ENCODE measurements around the gene RND1.

Gene RND1

DNA sequence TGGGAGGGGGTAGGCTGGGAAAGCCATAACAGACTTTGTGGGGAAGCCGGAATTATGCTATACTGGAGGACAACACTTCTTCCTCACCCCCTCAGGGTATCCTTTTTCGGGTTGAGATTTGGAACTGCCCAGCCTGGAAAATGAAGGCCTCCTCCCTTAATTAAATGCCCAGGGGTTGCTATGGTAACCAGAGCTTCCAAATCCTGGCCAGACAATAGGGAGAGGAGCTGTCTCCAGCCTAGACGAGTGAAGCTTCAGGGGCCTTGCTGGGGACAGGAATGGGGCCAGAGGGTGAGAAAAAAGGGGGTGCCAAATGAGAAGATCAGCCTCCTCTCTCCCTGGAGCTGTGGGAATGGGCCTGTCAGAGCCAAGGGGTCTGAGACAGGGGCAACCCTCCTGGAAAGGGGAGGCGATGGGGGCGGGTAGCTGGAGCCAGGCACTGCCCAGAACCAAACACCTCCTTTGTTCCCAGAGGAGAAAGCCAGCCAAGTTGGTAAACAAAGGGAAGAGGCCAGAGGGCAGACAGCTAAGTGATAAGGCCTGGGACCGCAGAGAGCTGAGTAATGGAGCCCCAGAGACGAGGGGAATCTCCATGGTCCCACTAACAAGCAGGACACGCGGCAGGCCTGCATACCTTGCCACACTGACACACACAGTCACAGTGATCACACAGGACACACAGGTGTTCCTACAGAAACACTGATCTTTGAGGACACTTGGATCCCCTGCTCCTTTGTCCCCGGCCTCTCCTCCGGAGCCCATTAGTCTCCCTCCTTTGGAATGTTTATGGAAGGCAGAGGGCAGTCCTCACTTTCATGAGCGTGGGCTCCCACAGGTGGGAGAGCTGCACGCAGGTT lies 17.9 kb upstream of the RND1 start:
- no peaks in the 10 kb centered on the region for H3K9me3 ChIP-seq (ENCODE audit: severe bottlenecking)
- no peaks in the 10 kb centered on the region for H3K27me3 ChIP-seq (ENCODE audit: insufficient read depth, low read depth, severe bottlenecking)
- H3K4me3 ChIP-seq (ENCODE audit: low read depth, low read length): no peak overlapping the region
- no peak for DNase-seq
- H3K27ac ChIP-seq: no peak overlapping the region
- TF ChIP-seq, protein P1, sequence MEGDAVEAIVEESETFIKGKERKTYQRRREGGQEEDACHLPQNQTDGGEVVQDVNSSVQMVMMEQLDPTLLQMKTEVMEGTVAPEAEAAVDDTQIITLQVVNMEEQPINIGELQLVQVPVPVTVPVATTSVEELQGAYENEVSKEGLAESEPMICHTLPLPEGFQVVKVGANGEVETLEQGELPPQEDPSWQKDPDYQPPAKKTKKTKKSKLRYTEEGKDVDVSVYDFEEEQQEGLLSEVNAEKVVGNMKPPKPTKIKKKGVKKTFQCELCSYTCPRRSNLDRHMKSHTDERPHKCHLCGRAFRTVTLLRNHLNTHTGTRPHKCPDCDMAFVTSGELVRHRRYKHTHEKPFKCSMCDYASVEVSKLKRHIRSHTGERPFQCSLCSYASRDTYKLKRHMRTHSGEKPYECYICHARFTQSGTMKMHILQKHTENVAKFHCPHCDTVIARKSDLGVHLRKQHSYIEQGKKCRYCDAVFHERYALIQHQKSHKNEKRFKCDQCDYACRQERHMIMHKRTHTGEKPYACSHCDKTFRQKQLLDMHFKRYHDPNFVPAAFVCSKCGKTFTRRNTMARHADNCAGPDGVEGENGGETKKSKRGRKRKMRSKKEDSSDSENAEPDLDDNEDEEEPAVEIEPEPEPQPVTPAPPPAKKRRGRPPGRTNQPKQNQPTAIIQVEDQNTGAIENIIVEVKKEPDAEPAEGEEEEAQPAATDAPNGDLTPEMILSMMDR (IDR thresholded peaks at IDR 0.05; ENCODE audit: low read depth, low read length): no peak
- H3K36me3 ChIP-seq: no peaks in the 10 kb centered on the region

DNA sequence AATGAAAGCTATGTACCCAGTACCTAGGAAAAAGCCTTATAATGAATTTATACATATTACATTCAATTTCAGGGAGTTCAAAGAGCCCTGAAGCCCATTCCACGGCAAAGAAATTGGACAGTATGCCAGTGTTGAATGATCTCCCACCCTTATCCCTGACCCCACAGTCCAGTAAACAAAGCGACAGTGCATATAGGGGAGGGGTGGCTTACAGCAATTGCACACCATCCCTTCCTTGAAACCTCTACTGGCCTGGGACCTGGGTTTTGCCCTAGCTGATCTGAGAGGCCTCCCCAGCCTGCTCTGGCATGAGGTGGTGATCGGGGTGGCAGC lies 17.3 kb upstream of the RND1 start:
- H3K9me3 ChIP-seq (ENCODE audit: severe bottlenecking): no peaks in the 10 kb centered on the region
- H3K36me3 ChIP-seq: no peaks in the 10 kb centered on the region
- no peak for DNase-seq
- no peak overlapping the region for H3K27ac ChIP-seq
- no peaks in the 10 kb centered on the region for H3K27me3 ChIP-seq (ENCODE audit: insufficient read depth, low read depth, severe bottlenecking)
- H3K4me3 ChIP-seq (ENCODE audit: low read depth, low read length): no peak overlapping the region
- TF ChIP-seq, protein P1 (IDR thresholded peaks at IDR 0.05; ENCODE audit: low read depth, low read length): no peak

DNA sequence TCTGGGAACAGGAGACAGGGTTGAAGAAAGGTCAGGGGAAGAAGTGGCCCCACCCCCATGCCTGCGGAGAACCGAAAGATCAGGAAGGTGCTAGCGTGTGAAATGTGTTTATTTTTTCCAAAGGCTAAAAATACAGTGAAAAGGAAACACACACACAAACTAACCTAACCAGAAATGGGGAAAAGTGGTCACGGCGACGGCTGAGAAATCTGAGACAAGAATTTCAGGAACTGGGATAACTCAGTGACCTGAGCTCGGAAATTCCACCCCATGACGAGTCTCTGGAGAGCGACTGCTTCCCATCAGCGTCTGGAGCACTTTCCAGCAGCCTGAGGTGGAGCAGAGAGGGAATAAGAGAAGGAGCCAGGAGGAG lies 16.6 kb upstream of the RND1 start:
- H3K36me3 ChIP-seq: no peaks in the 10 kb centered on the region
- TF ChIP-seq, protein P1 (IDR thresholded peaks at IDR 0.05; ENCODE audit: low read depth, low read length): no peak
- no peaks in the 10 kb centered on the region for H3K27me3 ChIP-seq (ENCODE audit: insufficient read depth, low read depth, severe bottlenecking)
- H3K9me3 ChIP-seq (ENCODE audit: severe bottlenecking): no peaks in the 10 kb centered on the region
- DNase-seq: no peak
- no peak overlapping the region for H3K27ac ChIP-seq
- no peak overlapping the region for H3K4me3 ChIP-seq (ENCODE audit: low read depth, low read length)

DNA sequence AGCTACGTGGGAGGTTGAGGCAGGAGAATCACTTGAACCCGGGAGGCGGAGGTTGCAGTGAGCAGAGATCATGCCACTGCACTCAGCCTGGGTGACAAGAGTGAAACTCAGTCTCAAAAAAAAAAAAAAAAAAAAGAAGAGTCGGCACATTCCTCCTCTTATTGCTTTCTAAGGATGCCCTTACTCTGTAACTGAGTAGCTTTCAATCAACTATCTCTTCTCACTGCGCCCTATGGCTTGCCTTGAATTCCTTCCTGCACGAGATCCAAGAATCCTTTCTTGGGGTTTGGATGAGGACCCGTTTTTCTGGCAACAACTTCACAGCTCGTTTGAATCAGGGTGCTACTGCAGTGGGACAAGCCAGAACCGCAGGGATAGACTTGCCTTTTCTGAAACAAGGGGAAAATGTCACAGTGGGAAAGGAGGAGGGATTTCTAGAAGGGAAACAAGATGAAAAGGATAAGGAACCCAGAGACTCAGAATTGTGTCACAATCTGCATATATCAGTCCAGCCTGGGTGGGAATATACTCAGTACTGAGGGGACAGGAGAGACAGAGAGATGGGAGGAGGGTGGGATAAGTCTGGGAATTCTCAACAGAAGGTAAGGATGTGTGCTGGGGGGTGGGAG lies 16.1 kb upstream of the RND1 start:
- Histone ChIP-seq H3K27ac (no peak overlapping the region), H3K9me3 (ENCODE audit: severe bottlenecking) (no peaks in the 10 kb centered on the region), H3K36me3 (no peaks in the 10 kb centered on the region), H3K4me3 (ENCODE audit: low read depth, low read length) (no peak overlapping the region), H3K27me3 (ENCODE audit: insufficient read depth, low read depth, severe bottlenecking) (no peaks in the 10 kb centered on the region)
- TF ChIP-seq, protein P1 (IDR thresholded peaks at IDR 0.05; ENCODE audit: low read depth, low read length): no peak
- DNase-seq: no peak

DNA sequence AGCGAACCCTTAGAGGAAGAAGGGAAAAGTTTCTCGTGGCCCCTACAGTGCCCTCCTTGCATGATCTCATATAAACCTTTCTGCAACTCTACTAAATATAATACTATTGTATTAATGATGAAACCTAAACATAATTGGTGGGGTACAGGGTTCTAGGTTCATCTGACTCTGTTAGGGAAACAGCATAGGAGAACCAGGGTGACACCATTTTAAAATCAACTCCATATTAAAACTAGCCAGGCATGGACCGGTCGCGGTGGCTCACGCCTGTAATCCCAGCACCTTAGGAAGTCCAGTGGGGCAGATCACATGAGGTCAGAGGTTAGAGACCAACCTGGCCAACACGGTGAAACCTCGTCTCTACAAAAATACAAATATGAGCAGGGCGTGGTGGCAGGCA lies 15.0 kb upstream of the RND1 start:
- no peak overlapping the region for H3K27ac ChIP-seq
- no peak overlapping the region for H3K4me3 ChIP-seq (ENCODE audit: low read depth, low read length)
- no peaks in the 10 kb centered on the region for H3K27me3 ChIP-seq (ENCODE audit: insufficient read depth, low read depth, severe bottlenecking)
- H3K9me3 ChIP-seq (ENCODE audit: severe bottlenecking): no peaks in the 10 kb centered on the region
- no peaks in the 10 kb centered on the region for H3K36me3 ChIP-seq
- DNase-seq: no peak
- TF ChIP-seq, protein P1 (IDR thresholded peaks at IDR 0.05; ENCODE audit: low read depth, low read length): no peak
